Head of caudate nucleus (tissue), 42 donors: ENCODE results near the gene KRTAP19-8.

Experiments
- DNase-seq, 42 donors: peaks; one replicate each; pipeline versions ENCODE4 v3.0.0 to v3.0.0-alpha.2; 2020 to 2021; ENCODE audit warnings: mixed read lengths in 7 of 42
- intact Hi-C: fragments of 100-400 bp; cut with DNase I; formaldehyde crosslinking; loops from one replicate; pipeline ENCODE4 v1.15.0; 2022

KRTAP19-8 gene

GRCh38 chr21:31014891-31015290 lies 23.4 kb downstream of the KRTAP19-8 start:
- intact Hi-C loops: no loop called here
- no peak for DNase-seq

- no peak for DNase-seq
- intact Hi-C loops: no loop called here
These were observed 25.9 kb downstream of the KRTAP19-8 start for GRCh38 chr21:31012133-31013089.

- intact Hi-C loops: no loop called here
- no peak for DNase-seq
These were observed 26.9 kb downstream of the KRTAP19-8 start for GRCh38 chr21:31011412-31011811.

- intact Hi-C loops: no loop called here
- no peak for DNase-seq
These were observed 29.9 kb downstream of the KRTAP19-8 start for GRCh38 chr21:31008355-31008754.

GRCh38 chr21:31005019-31005418 lies 33.3 kb downstream of the KRTAP19-8 start:
- intact Hi-C loops: no loop called here
- DNase-seq: no peak

- DNase-seq: no peak
- intact Hi-C loops: no loop called here
These were observed 34.8 kb downstream of the KRTAP19-8 start for GRCh38 chr21:31003471-31003870.

- no peak for DNase-seq
- intact Hi-C loops: no loop called here
These were observed 40.7 kb downstream of the KRTAP19-8 start for GRCh38 chr21:30997541-30997940.

- no peak for DNase-seq
- intact Hi-C loops: no loop called here
These were observed 41.5 kb downstream of the KRTAP19-8 start for GRCh38 chr21:30996728-30997127.

- intact Hi-C loops: no loop called here
- DNase-seq: no peak
These were observed 43.3 kb downstream of the KRTAP19-8 start for GRCh38 chr21:30994932-30995331.

- no peak for DNase-seq
- intact Hi-C loops: no loop called here
These were observed 47.6 kb downstream of the KRTAP19-8 start for GRCh38 chr21:30990514-30991262.

GRCh38 chr21:30988706-30989105 lies 49.6 kb downstream of the KRTAP19-8 start:
- intact Hi-C loops: no loop called here
- no peak for DNase-seq
